Measurements from ENCODE around the gene KAT7. TPM values are rescaled to one million over a fixed set of nuclear protein-coding genes. Genes with fewer than 3 reads are reported as not detected.

The KAT7 gene
- total and polyA plus RNA-seq, 4 donors, result 8.7 to 87.5 (median 35.7) TPM

DNA sequence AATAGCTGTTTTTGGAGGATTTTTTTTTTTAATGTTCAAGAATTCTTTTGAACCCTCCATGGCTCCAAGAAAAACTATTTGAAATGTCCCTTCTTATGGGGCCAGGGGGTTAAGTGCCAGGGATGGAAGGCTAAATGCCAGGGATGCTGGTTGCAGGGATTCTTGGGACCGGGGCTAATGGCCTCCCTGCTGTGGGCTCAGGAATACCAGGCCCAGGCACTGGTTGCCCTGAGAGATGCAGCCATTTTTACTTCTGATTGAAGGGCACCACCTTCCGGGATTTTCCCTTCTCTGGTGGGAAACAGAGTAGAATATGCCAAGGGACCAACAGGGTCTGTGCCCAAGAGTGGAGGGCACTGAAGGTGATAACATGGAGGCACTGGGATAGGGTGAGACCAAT lies 10.9 kb upstream of the KAT7 start:
- no peak for ATAC-seq (ENCODE audit: insufficient read depth, low FRiP score)
- Histone ChIP-seq H3K36me3 (ENCODE audit: control insufficient read depth in 4 of 4, insufficient read depth in 4 of 4, low read length in 4 of 4) (no peaks in the 10 kb centered on the region), H3K9me3 (ENCODE audit: control insufficient read depth in 4 of 4, insufficient read depth in 3 of 4, low read length in 3 of 4) (no peaks in the 10 kb centered on the region), H3K9ac (ENCODE audit: insufficient read depth in 1 of 2, low read length in 2 of 2) (no peak overlapping the region), H3K27me3 (ENCODE audit: control insufficient read depth in 3 of 3, insufficient read depth in 3 of 3, low read length in 2 of 3) (no peaks in the 10 kb centered on the region), H3K4me1 (ENCODE audit: control insufficient read depth in 5 of 5, insufficient read depth in 5 of 5, low read length in 5 of 5) (peaks cover 0 to 18% (median 4%) of the 10 kb centered on the region in 5 donors), H3K4me3 (no peak overlapping the region), H3K27ac (ENCODE audit: low read depth in 1 of 2, low read length in 1 of 2) (no peak overlapping the region)
- DNase-seq, result no peak
- WGBS, 2 donors, result 92 to 95% methylated on average over 2 of the region's 2 CpGs
- TF ChIP-seq, protein P1, sequence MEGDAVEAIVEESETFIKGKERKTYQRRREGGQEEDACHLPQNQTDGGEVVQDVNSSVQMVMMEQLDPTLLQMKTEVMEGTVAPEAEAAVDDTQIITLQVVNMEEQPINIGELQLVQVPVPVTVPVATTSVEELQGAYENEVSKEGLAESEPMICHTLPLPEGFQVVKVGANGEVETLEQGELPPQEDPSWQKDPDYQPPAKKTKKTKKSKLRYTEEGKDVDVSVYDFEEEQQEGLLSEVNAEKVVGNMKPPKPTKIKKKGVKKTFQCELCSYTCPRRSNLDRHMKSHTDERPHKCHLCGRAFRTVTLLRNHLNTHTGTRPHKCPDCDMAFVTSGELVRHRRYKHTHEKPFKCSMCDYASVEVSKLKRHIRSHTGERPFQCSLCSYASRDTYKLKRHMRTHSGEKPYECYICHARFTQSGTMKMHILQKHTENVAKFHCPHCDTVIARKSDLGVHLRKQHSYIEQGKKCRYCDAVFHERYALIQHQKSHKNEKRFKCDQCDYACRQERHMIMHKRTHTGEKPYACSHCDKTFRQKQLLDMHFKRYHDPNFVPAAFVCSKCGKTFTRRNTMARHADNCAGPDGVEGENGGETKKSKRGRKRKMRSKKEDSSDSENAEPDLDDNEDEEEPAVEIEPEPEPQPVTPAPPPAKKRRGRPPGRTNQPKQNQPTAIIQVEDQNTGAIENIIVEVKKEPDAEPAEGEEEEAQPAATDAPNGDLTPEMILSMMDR (IDR thresholded peaks at IDR 0.05; ENCODE audit: control extremely low read depth, extremely low read depth), result no peak

DNA sequence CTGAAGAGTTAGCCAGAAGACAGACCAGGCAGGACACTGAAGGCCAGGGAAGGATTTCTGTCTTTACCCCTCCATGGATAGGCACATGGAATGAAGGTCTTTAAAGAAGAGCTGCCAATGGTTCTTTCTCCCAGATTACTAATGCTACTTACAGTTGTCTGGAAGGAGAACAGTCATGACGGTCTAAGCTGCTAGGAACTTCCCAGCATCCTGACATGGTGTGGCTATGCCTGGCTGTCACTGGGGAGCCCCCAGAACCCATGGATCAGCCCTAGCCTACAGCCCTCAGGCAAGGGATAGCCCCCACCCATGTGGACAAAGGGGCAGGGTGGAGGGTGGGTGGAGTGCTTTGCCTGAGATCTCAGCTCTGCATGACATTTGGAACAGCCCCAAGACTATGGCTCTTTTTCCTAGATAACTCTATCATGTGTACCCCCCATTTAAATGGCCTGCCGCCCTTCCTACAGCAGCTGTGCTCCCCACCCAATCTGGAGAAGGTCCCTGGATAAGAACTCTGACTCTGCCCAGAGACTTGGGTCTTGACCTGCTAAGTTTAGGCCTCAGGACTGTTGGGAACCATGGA lies 9.2 kb upstream of the KAT7 start:
- H3K27ac ChIP-seq (ENCODE audit: low read depth in 1 of 2, low read length in 1 of 2), result no peak overlapping the region
- no peak for ATAC-seq (ENCODE audit: insufficient read depth, low FRiP score)
- TF ChIP-seq, protein P1 (IDR thresholded peaks at IDR 0.05; ENCODE audit: control extremely low read depth, extremely low read depth), result no peak
- H3K4me3 ChIP-seq, result no peak overlapping the region
- H3K9me3 ChIP-seq (ENCODE audit: control insufficient read depth in 4 of 4, insufficient read depth in 3 of 4, low read length in 3 of 4), result no peaks in the 10 kb centered on the region
- H3K27me3 ChIP-seq (ENCODE audit: control insufficient read depth in 3 of 3, insufficient read depth in 3 of 3, low read length in 2 of 3), result no peaks in the 10 kb centered on the region
- no peak for DNase-seq
- no peaks in the 10 kb centered on the region for H3K36me3 ChIP-seq (ENCODE audit: control insufficient read depth in 4 of 4, insufficient read depth in 4 of 4, low read length in 4 of 4)
- H3K4me1 ChIP-seq (ENCODE audit: control insufficient read depth in 5 of 5, insufficient read depth in 5 of 5, low read length in 5 of 5), result peaks cover 0 to 18% (median 7%) of the 10 kb centered on the region in 5 donors
- 95 to 97% methylated on average over 2 of the region's 2 CpGs for WGBS, 2 donors
- no peak overlapping the region for H3K9ac ChIP-seq (ENCODE audit: insufficient read depth in 1 of 2, low read length in 2 of 2)

DNA sequence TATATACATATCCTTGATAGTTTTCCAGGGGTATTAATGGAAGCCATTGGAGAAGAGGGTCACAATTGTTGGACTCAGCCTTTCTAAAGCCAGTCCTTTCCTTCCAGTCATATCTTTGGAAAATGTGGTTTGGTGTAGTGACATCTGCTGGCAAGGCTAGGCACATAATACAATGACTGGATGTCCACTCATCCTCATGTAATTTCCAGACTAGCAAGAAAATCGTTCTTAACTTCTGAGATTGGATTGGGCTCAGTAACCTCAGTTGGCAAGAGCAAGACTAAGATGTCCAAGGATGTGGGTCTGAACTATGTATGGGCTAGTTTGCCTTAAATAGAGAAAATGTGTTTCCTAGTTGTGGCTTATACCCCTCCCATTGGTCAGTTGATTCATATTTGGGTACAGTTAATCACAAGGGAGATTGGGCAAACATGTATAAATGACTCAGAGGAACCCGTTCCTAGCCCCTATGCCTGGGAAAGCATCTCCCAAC lies 8.7 kb upstream of the KAT7 start:
- no peaks in the 10 kb centered on the region for H3K36me3 ChIP-seq (ENCODE audit: control insufficient read depth in 4 of 4, insufficient read depth in 4 of 4, low read length in 4 of 4)
- ATAC-seq (ENCODE audit: insufficient read depth, low FRiP score), result no peak
- peak; percentile 32 to 77 (median 73) for DNase-seq
- no peak overlapping the region for H3K9ac ChIP-seq (ENCODE audit: insufficient read depth in 1 of 2, low read length in 2 of 2)
- no peak overlapping the region for H3K4me3 ChIP-seq
- H3K4me1 ChIP-seq (ENCODE audit: control insufficient read depth in 5 of 5, insufficient read depth in 5 of 5, low read length in 5 of 5), result peaks cover 0 to 18% (median 7%) of the 10 kb centered on the region in 5 donors
- no peaks in the 10 kb centered on the region for H3K9me3 ChIP-seq (ENCODE audit: control insufficient read depth in 4 of 4, insufficient read depth in 3 of 4, low read length in 3 of 4)
- TF ChIP-seq, protein P1 (IDR thresholded peaks at IDR 0.05; ENCODE audit: control extremely low read depth, extremely low read depth), result peak; percentile 64
- H3K27me3 ChIP-seq (ENCODE audit: control insufficient read depth in 3 of 3, insufficient read depth in 3 of 3, low read length in 2 of 3), result no peaks in the 10 kb centered on the region
- WGBS, 2 donors, result 14 to 15% methylated on average over 2 of the region's 2 CpGs
- H3K27ac ChIP-seq (ENCODE audit: low read depth in 1 of 2, low read length in 1 of 2), result no peak overlapping the region
